ENCODE measurements around the gene CTAGE6.

DNA sequence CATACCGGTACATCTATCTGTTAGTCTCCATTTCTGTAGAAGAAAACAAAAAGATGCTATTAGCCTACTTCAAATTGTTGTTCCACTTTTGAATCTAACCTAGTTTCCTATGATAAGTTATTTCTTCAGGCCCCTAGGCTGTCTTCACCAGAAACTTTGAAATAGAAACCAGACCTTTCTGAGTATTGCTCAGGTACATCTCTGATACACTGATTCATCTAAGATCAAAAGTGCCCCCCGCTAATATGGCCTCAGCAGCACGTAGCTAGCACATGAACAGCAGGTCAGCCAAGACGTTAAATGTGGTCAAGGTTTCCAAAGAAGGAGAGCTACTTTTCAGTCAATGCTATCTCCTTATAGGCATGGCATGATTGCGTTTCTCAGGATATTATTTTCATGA, 23.6 kb downstream of the CTAGE6 start:
- no peak for TF ChIP-seq POLR2A (IDR thresholded peaks at IDR 0.05)
- TF ChIP-seq, protein P1, sequence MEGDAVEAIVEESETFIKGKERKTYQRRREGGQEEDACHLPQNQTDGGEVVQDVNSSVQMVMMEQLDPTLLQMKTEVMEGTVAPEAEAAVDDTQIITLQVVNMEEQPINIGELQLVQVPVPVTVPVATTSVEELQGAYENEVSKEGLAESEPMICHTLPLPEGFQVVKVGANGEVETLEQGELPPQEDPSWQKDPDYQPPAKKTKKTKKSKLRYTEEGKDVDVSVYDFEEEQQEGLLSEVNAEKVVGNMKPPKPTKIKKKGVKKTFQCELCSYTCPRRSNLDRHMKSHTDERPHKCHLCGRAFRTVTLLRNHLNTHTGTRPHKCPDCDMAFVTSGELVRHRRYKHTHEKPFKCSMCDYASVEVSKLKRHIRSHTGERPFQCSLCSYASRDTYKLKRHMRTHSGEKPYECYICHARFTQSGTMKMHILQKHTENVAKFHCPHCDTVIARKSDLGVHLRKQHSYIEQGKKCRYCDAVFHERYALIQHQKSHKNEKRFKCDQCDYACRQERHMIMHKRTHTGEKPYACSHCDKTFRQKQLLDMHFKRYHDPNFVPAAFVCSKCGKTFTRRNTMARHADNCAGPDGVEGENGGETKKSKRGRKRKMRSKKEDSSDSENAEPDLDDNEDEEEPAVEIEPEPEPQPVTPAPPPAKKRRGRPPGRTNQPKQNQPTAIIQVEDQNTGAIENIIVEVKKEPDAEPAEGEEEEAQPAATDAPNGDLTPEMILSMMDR (IDR thresholded peaks at IDR 0.05) = no peak
- no peak for TF ChIP-seq EP300 (IDR thresholded peaks at IDR 0.05)
